DND-41 (cell line): ENCODE data around the gene GSAP.

Source experiments
- ATAC-seq: fragments of 200-7000 bp; cut with Tn5 transposase; 3 replicates; pipeline ENCODE4 v1.9.1; 2021; ENCODE audit warnings: low read depth; ENCODE audit not compliant: insufficient read depth
- DNase-seq: peaks from one replicate; pipeline ENCODE4 v3.0.0-alpha.2; 2020
- H2AFZ ChIP-seq: 2 replicates; pipeline ENCODE4 v1.6.0; 2012; ENCODE audit warnings: low read depth, low read length
- H3K27ac ChIP-seq: 2 replicates; pipeline ENCODE4 v1.5.1; 2012; ENCODE audit warnings: low read length, inconsistent platforms
- H3K27me3 ChIP-seq: fragments of 200-600 bp; sonication (generic); 2 replicates; pipeline ENCODE4 v1.6.0; 2012; ENCODE audit warnings: low read length, mild to moderate bottlenecking, inconsistent platforms; ENCODE audit not compliant: insufficient read depth, poor library complexity
- H3K36me3 ChIP-seq: 2 replicates; pipeline ENCODE4 v1.5.1; 2012; ENCODE audit warnings: low read length, inconsistent platforms; ENCODE audit not compliant: insufficient read depth
- H3K4me1 ChIP-seq: 2 replicates; pipeline ENCODE4 v1.5.1; 2012; ENCODE audit warnings: mild to moderate bottlenecking, low read length; ENCODE audit not compliant: insufficient read depth
- H3K4me2 ChIP-seq: 2 replicates; pipeline ENCODE4 v1.6.0; 2012; ENCODE audit warnings: mild to moderate bottlenecking, moderate library complexity, low read length, inconsistent platforms; ENCODE audit not compliant: insufficient read depth
- H3K4me3 ChIP-seq, 2 experiments: fragments of 200-600 bp in 1 of 2; shearing (Covaris generic) in 1 of 2; 2 replicates each; pipeline ENCODE4 v1.5.1; 2012 to 2016; ENCODE audit warnings: inconsistent platforms in 2 of 2, low read length in 2 of 2, mild to moderate bottlenecking in 2 of 2, low read depth in 1 of 2, moderate library complexity in 1 of 2
- H3K79me2 ChIP-seq: 2 replicates; pipeline ENCODE4 v1.6.0; 2012; ENCODE audit warnings: low read length, inconsistent platforms; ENCODE audit not compliant: insufficient read depth
- H3K9ac ChIP-seq: 2 replicates; pipeline ENCODE4 v1.6.0; 2012; ENCODE audit warnings: low read depth, mild to moderate bottlenecking, inconsistent platforms, low read length, moderate library complexity
- H3K9me3 ChIP-seq: 2 replicates; pipeline ENCODE4 v1.5.1; 2012; ENCODE audit warnings: low read length, moderate library complexity, mild to moderate bottlenecking, inconsistent platforms; ENCODE audit not compliant: insufficient read depth, severe bottlenecking
- H4K20me1 ChIP-seq: 2 replicates; pipeline ENCODE4 v1.6.0; 2012; ENCODE audit warnings: low read length; ENCODE audit not compliant: insufficient read depth
- CTCF ChIP-seq: IDR thresholded peaks from 2 replicates; pipeline ENCODE4 v1.5.1; 2012; ENCODE audit warnings: borderline replicate concordance, low read length, moderate library complexity, mild to moderate bottlenecking; ENCODE audit not compliant: poor library complexity, severe bottlenecking; ENCODE audit errors: extremely low read depth
- EZH2 ChIP-seq: IDR thresholded peaks from 3 replicates; pipeline ENCODE4 v1.6.1; 2012; ENCODE audit warnings: borderline replicate concordance, low read depth, mild to moderate bottlenecking, moderate library complexity, low read length, inconsistent platforms; ENCODE audit not compliant: severe bottlenecking

The GSAP gene

GRCh38 chr7:77450613-77451012, 34.5 kb upstream of the GSAP start:
- no peak overlapping the region for H3K4me2 ChIP-seq
- no peaks in the 10 kb centered on the region for H4K20me1 ChIP-seq
- H2AFZ ChIP-seq, result no peak overlapping the region
- no peak for ATAC-seq
- no peaks in the 10 kb centered on the region for H3K36me3 ChIP-seq
- no peaks in the 10 kb centered on the region for H3K27me3 ChIP-seq
- no peak for DNase-seq
- no peak overlapping the region for H3K27ac ChIP-seq
- no peak overlapping the region for H3K4me3 ChIP-seq
- TF ChIP-seq CTCF (no peak), EZH2 (no peak)
- H3K9ac ChIP-seq, result no peak overlapping the region
- no peaks in the 10 kb centered on the region for H3K4me1 ChIP-seq
- H3K9me3 ChIP-seq, result no peaks in the 10 kb centered on the region
- no peaks in the 10 kb centered on the region for H3K79me2 ChIP-seq

GRCh38 chr7:77450054-77450453, 33.9 kb upstream of the GSAP start:
- Histone ChIP-seq H4K20me1 (no peaks in the 10 kb centered on the region), H3K36me3 (no peaks in the 10 kb centered on the region), H3K4me1 (no peaks in the 10 kb centered on the region), H3K27ac (no peak overlapping the region), H3K9me3 (no peaks in the 10 kb centered on the region), H3K4me3 (no peak overlapping the region), H3K79me2 (no peaks in the 10 kb centered on the region), H3K4me2 (no peak overlapping the region), H3K9ac (no peak overlapping the region), H2AFZ (no peak overlapping the region), H3K27me3 (no peaks in the 10 kb centered on the region)
- ATAC-seq, result no peak
- TF ChIP-seq EZH2 (no peak), CTCF (no peak)
- no peak for DNase-seq

GRCh38 chr7:77447616-77448015, 31.5 kb upstream of the GSAP start:
- Histone ChIP-seq H3K9ac (no peak overlapping the region), H3K4me3 (no peak overlapping the region), H3K4me2 (no peak overlapping the region), H3K36me3 (no peaks in the 10 kb centered on the region), H2AFZ (no peak overlapping the region), H3K27ac (no peak overlapping the region), H3K79me2 (no peaks in the 10 kb centered on the region), H3K27me3 (no peaks in the 10 kb centered on the region), H3K4me1 (no peaks in the 10 kb centered on the region), H4K20me1 (no peaks in the 10 kb centered on the region), H3K9me3 (no peaks in the 10 kb centered on the region)
- TF ChIP-seq EZH2 (no peak), CTCF (no peak)
- DNase-seq, result no peak
- ATAC-seq, result no peak

GRCh38 chr7:77444123-77444522, 28.0 kb upstream of the GSAP start:
- Histone ChIP-seq H3K27me3 (no peaks in the 10 kb centered on the region), H3K27ac (no peak overlapping the region), H4K20me1 (no peaks in the 10 kb centered on the region), H3K9ac (no peak overlapping the region), H2AFZ (no peak overlapping the region), H3K4me1 (no peaks in the 10 kb centered on the region), H3K4me2 (no peak overlapping the region), H3K9me3 (no peaks in the 10 kb centered on the region), H3K79me2 (no peaks in the 10 kb centered on the region), H3K36me3 (no peaks in the 10 kb centered on the region), H3K4me3 (no peak overlapping the region)
- no peak for ATAC-seq
- no peak for TF ChIP-seq EZH2
- no peak for TF ChIP-seq CTCF
- DNase-seq, result no peak
